HEK293T (cell line): ENCODE measurements around the gene CACNA1C.

Experiments
- CTBP1 ChIP-seq: fragments of 450-650 bp; IDR thresholded peaks from 2 replicates; pipeline ENCODE4 v1.6.1; 2016; ENCODE audit warnings: borderline replicate concordance
- L3MBTL2 ChIP-seq: fragments of 450-650 bp; conservative IDR thresholded peaks from 2 replicates; pipeline ENCODE4 v1.6.1; 2016; ENCODE audit warnings: mild to moderate bottlenecking
- LEF1 ChIP-seq: fragments of 450-650 bp; IDR thresholded peaks from 2 replicates; pipeline ENCODE4 v1.6.1; 2017; ENCODE audit warnings: mild to moderate bottlenecking, borderline replicate concordance
- SUZ12 ChIP-seq: fragments of 450-650 bp; IDR thresholded peaks from 2 replicates; pipeline ENCODE4 v1.6.1; 2016; ENCODE audit warnings: mild to moderate bottlenecking

- TF ChIP-seq CTBP1 = no peak
- TF ChIP-seq SUZ12 = no peak
- TF ChIP-seq L3MBTL2 = no peak
- no peak for TF ChIP-seq LEF1
Measured at GRCh38 chr12:2095878-2096277, 43.1 kb downstream of the CACNA1C start.
